GM21390 (cell line): ENCODE results near the gene PKHD1.
A peak's percentile ranks its signal among the peaks of the same experiment; 100 is the strongest.
"Not testable (repeated sequence)": the region's sequence is repeated elsewhere in the genome, so short reads cannot be mapped to it uniquely, and the experiment has no call there.

ENCODE experiments used
- ATAC-seq: cut with Tn5 transposase; IDR thresholded peaks from one replicate; pipeline ENCODE4 v1.9.1; 2021; ENCODE audit not compliant: unreplicated experiment

Gene PKHD1

DNA sequence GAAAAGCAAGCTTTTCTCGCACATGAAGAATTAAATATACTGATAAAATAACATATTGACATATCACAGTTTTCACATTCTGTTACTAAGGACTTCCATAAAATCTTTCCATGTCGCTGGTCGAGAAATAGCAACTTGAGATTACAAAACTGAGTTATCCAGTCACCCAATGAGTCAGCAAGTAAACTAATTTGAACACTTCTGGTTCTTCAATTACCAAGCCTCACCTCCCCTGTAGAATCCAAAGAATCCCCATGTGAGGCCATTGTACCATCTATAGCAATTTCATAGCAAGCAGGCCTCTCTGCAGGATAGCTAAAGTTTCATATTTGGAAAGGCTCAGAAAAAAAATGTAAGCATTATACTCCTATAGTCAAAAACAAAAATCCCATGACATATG lies 87.3 kb downstream of the PKHD1 start:
- no peak for ATAC-seq

DNA sequence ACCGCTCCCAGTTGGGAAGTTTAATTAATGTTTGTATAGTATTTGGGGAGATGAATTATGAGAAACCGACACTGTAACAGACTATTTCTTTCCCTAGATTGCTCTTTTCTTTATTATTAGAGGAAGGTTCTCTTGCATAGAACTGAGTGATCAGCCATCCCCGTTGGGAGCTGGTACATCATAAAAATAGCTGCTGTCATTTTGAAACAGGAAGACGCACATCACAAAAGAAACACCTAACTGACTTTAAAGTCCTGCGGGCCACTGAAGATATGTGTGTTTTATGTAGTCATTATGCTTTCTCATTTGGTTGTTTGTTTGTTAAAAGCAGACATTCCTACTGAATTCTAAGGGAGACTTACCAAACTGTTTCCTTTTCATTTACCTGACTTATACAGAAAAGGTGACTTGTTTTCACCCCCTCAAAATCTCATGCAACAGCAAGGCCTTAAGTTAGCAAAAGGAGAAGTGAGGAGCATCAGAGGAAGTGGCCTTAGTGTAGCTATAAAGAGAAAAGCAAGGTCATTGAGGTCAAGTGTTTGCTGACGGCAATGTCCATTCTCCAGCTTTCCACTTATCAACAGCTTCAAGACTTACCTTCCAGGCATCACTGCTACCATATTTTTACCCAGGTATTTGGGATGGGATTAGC lies 91.0 kb downstream of the PKHD1 start:
- ATAC-seq, result peak; percentile 94

GRCh38 chr6:51995214-51995755 lies 92.1 kb downstream of the PKHD1 start:
- no peak for ATAC-seq

DNA sequence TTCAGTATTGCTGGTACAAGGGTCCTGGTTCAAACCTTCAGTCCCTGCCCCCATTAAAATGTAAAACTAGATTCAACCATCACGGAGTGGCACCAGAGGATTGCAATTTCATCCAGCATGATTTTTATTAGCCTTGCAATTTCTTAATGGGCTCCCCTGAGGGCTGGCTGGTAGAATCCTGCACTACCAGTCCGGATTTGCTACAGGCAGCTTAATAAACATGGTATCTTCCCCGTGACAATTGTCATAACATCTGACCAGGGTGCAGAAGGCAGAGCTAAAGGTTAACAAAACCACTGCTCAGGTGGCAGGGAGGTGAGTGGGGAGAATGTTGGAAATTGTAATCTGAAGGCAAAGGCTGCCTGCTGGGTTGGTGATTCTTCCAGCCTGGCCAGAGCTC lies 94.5 kb downstream of the PKHD1 start:
- no peak for ATAC-seq

GRCh38 chr6:51989789-51990188 lies 97.6 kb downstream of the PKHD1 start:
- no peak for ATAC-seq

DNA sequence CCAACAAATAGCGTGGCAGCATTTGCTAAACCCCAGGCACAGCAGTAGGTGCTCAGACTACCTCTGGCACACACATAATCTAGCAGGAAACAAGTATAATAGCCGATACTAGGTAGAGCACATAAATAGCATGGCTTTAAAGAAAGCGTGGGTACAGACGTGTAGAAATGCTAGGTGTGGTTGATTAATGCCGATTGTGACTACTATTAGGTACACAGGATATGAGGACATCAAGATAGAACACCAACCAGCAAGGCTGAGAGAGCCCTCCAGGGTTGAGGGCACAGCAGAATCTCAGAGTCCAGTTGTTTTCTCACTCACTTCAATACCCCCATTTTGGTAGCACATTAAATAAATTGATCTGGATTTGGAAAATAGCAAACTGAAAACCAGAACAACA lies 100.5 kb downstream of the PKHD1 start:
- no peak for ATAC-seq

DNA sequence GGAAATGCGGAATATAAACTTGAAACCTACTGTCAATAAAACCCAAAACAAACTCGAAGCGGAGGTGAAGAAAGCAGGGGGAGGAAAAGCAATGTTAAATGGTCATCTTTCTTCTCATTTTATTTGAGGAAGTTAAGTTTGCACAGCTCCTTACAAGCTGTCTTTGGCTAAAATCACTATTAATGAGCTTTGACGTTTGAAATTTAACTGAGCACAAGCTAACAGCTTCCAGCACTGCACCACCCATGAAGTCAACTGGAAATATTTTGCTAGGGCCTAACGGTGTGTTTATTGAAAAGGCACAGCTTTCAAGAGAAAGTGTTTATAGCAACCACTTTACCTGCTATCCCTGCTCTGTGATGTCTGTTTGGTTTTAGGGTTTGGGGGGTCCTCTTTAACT lies 103.8 kb downstream of the PKHD1 start:
- ATAC-seq, result no peak

DNA sequence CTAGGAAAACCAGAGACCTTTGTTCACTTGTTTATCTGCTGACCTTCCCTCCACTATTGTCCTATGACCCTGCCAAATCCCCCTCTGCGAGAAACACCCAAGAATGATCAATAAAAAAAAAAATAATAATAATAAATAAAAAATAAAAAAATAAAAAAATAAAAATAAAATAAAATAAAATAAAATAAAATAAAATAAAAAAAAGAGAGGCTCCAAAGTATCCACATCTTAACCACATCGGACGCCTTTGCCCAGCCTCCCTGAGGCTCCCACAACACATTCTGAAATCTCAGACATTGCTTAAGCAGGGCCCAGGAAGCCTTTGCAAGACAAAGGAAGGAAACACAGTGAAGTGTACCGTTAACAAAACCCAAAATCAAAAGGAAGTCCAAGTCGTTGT lies 104.7 kb downstream of the PKHD1 start:
- ATAC-seq, result not testable (repeated sequence)

DNA sequence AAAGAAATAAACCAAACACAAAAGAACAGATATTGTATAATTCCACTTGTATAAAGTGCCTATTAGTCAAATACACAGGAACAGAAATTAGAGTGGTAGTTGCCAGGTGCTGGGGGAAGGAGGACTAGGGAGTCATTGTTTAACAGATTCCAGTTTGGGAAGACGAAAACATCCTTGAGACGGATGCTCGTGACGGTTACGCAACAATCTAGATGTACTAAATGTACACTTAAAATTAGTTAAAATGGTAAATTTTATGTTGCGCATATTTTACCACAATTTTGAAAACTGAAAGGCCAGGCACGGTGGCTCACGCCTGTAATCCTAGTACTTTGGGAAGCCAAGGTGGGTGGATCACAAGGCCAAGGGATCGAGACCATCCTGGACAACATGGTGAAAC lies 111.0 kb downstream of the PKHD1 start:
- ATAC-seq, result no peak

GRCh38 chr6:51972659-51973058 lies 114.8 kb downstream of the PKHD1 start:
- ATAC-seq, result no peak

DNA sequence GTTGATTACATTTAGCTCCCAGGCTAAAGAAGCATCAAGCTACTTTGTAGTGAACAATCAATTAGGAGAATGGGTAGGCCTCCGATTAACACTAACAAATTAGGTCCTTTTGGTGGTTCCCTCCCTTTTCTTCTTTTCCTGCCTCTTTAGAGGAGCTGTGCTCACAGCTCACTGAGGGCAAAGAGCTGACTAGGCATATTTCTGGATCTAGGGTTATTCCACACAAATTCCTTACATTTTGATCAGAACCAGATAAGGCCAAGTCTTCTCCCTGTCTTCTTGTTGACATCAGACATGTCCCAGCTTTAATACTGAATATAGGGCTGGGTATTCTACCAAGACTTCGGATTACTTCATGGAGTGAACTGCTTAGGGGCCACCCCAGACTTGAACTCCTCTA lies 119.1 kb downstream of the PKHD1 start:
- ATAC-seq, result no peak

DNA sequence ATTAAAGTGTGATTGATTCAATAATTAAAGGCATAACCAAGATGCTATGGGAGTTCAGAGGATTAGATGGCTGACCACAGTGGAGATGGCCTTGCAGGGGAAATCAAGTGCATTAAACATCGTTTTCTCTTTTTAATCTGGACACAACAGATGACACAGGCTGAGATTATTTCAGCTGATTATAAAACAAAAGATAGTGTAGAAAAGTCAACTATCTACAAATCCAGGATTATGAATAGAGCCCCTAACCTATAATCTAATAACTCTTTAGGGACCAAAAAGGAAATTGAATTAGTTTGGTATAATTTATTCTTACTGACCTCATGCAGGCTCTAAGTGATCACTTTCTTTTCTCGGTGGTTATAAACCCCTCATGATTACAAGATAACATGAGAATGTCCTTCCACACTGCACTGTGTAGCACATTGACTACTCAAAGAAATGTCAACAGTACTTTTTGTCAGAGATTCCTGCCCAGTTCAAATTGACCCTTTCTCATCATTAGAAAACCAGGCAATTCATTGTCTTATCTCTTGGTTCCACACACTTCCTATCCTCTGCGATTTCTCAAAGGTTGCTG lies 122.1 kb downstream of the PKHD1 start:
- no peak for ATAC-seq

GRCh38 chr6:51963980-51964379 lies 123.4 kb downstream of the PKHD1 start:
- ATAC-seq, result no peak

- no peak for ATAC-seq
These were observed 125.1 kb downstream of the PKHD1 start for GRCh38 chr6:51962354-51962753.

- ATAC-seq, result no peak
These were observed 127.0 kb downstream of the PKHD1 start for GRCh38 chr6:51960419-51960818.

GRCh38 chr6:51959744-51960383 lies 127.5 kb downstream of the PKHD1 start:
- peak; percentile 87 for ATAC-seq

DNA sequence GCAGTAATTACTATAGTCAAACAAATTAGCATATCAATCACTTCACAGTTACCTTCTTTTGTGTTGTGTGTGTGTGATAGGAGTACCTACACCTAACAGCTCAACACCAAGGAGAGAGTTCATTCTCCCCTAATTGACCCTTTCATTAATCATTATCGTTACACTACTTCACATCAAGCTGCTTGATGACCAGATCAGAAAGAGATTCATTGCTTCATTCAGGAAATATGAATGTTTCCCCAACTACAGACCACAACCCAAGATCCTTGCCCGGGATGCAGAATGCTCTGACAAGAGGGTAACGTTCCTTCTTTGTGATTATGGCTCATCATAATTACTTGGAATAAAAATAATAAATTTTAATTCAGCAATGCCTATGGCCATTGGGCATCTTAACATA lies 132.7 kb downstream of the PKHD1 start:
- ATAC-seq, result no peak

- no peak for ATAC-seq
These were observed 134.2 kb downstream of the PKHD1 start for GRCh38 chr6:51953246-51953645.

DNA sequence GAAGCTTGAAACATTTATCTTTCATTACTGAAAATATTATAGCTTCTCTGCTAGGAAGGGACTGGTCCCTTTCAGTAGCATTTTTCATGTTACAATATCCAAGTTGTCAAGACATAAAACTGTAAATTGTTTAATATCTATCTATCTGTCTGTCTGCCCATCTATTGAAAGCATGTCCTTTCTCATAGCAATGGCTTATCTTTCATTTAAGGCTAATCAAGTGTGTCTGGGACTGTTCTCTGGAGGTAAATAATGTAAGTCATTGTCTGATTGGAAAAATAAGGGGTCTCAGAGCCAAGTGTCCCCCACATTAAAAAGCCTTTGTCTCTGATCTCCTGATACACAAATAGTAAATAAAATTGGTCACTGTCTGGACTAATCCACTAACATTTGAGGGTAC lies 135.5 kb downstream of the PKHD1 start:
- ATAC-seq, result no peak

GRCh38 chr6:51949526-51949925 lies 137.9 kb downstream of the PKHD1 start:
- ATAC-seq, result no peak

GRCh38 chr6:51939695-51940094 lies 147.7 kb downstream of the PKHD1 start:
- ATAC-seq, result not testable (repeated sequence)

- ATAC-seq, result no peak
These were observed 150.7 kb downstream of the PKHD1 start for GRCh38 chr6:51936531-51937290.
